Measurements from ENCODE around the gene HERC2. TPM values are rescaled to one million over a fixed set of nuclear protein-coding genes. Genes with fewer than 3 reads are reported as not detected.

Gene HERC2
- total and polyA plus RNA-seq, 9 of the 15 experiments (the other 6 are each of a cell fraction or from before 2014, with no cell fraction given): 10.6 to 84.0 (median 42.6) TPM

DNA sequence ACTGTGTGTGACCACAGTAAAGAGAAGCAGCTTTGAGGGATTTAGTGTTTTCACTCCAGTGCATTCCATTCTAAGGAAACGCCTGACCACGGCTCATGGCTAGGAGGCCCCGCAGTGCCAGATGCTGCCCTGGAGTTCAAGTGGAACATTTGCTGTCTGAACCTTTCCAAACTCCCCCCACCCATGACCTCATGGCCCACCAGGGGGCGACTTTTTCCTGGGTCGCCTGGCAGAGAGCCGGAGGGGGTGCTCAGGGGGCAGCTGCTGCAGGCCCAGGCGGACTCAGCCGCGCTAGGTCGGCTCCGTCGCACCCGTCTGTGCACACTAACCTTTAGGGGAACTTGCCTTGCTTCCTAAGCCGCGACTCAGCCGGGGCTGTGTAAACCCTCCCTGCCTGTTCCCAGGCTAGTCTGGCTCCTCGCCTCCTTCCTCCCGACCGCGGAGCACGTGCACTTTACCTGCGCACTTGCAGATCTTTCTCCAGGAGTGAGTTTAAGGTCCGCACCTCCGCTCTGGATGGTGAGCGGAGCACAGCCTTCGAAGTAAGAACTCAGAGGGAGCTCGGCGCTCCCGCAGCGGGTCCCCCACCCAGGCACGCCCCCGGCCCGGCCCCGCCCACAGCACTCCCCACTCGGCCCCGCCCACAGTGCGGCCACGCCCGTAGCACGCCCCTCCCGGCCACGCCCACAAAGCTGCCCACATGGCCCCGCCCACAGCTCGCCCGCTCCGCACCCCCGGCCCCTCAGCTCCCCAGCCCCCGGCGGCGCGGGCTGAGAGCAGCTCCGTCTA is 223.0 kb downstream of the HERC2 start, which contains the start of gene OCA2 (continued):
- TF ChIP-seq, protein P1, sequence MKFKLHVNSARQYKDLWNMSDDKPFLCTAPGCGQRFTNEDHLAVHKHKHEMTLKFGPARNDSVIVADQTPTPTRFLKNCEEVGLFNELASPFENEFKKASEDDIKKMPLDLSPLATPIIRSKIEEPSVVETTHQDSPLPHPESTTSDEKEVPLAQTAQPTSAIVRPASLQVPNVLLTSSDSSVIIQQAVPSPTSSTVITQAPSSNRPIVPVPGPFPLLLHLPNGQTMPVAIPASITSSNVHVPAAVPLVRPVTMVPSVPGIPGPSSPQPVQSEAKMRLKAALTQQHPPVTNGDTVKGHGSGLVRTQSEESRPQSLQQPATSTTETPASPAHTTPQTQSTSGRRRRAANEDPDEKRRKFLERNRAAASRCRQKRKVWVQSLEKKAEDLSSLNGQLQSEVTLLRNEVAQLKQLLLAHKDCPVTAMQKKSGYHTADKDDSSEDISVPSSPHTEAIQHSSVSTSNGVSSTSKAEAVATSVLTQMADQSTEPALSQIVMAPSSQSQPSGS (CRISPR knock-in tag; IDR thresholded peaks at IDR 0.05): no peak
- TF ChIP-seq TAF1 (IDR thresholded peaks at IDR 0.05; ENCODE audit: control insufficient read depth, extremely low read depth, insufficient read depth, low read length, severe bottlenecking) (no peak), ZNF436 (CRISPR knock-in tag; IDR thresholded peaks at IDR 0.05) (no peak), RCOR1 (IDR thresholded peaks at IDR 0.05; ENCODE audit: borderline replicate concordance in 1 of 2, low read depth in 2 of 2, low read length in 2 of 2) (no peak), MYC (IDR thresholded peaks at IDR 0.05; ENCODE audit: low read depth, low read length) (peak; percentile 65), MYC (CRISPR knock-in tag; IDR thresholded peaks at IDR 0.05; ENCODE audit: borderline replicate concordance, low read depth) (no peak), HDAC8 (tag; IDR thresholded peaks at IDR 0.05) (no peak), ARID2 (IDR thresholded peaks at IDR 0.05) (no peak), RBFOX2 (IDR thresholded peaks at IDR 0.05; ENCODE audit: low read depth, low read length) (peak; percentile 36; the same call in 1 of the 2 replicates), MAFG (tag; conservative IDR thresholded peaks at IDR 0.05) (no peak), ZNF830 (CRISPR knock-in tag; IDR thresholded peaks at IDR 0.05) (no peak), NUFIP1 (IDR thresholded peaks at IDR 0.05; ENCODE audit: partially characterized antibody) (no peak)
- TF ChIP-seq, protein P2, sequence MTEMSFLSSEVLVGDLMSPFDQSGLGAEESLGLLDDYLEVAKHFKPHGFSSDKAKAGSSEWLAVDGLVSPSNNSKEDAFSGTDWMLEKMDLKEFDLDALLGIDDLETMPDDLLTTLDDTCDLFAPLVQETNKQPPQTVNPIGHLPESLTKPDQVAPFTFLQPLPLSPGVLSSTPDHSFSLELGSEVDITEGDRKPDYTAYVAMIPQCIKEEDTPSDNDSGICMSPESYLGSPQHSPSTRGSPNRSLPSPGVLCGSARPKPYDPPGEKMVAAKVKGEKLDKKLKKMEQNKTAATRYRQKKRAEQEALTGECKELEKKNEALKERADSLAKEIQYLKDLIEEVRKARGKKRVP (CRISPR knock-in tag; IDR thresholded peaks at IDR 0.05): no peak
- TF ChIP-seq, protein P3, sequence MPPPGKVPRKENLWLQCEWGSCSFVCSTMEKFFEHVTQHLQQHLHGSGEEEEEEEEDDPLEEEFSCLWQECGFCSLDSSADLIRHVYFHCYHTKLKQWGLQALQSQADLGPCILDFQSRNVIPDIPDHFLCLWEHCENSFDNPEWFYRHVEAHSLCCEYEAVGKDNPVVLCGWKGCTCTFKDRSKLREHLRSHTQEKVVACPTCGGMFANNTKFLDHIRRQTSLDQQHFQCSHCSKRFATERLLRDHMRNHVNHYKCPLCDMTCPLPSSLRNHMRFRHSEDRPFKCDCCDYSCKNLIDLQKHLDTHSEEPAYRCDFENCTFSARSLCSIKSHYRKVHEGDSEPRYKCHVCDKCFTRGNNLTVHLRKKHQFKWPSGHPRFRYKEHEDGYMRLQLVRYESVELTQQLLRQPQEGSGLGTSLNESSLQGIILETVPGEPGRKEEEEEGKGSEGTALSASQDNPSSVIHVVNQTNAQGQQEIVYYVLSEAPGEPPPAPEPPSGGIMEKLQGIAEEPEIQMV (tag; conservative IDR thresholded peaks at IDR 0.05; ENCODE audit: low read depth): no peak
- TF ChIP-seq, protein P4, sequence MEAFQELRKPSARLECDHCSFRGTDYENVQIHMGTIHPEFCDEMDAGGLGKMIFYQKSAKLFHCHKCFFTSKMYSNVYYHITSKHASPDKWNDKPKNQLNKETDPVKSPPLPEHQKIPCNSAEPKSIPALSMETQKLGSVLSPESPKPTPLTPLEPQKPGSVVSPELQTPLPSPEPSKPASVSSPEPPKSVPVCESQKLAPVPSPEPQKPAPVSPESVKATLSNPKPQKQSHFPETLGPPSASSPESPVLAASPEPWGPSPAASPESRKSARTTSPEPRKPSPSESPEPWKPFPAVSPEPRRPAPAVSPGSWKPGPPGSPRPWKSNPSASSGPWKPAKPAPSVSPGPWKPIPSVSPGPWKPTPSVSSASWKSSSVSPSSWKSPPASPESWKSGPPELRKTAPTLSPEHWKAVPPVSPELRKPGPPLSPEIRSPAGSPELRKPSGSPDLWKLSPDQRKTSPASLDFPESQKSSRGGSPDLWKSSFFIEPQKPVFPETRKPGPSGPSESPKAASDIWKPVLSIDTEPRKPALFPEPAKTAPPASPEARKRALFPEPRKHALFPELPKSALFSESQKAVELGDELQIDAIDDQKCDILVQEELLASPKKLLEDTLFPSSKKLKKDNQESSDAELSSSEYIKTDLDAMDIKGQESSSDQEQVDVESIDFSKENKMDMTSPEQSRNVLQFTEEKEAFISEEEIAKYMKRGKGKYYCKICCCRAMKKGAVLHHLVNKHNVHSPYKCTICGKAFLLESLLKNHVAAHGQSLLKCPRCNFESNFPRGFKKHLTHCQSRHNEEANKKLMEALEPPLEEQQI (IDR thresholded peaks at IDR 0.05): no peak
- TF ChIP-seq, protein P5, sequence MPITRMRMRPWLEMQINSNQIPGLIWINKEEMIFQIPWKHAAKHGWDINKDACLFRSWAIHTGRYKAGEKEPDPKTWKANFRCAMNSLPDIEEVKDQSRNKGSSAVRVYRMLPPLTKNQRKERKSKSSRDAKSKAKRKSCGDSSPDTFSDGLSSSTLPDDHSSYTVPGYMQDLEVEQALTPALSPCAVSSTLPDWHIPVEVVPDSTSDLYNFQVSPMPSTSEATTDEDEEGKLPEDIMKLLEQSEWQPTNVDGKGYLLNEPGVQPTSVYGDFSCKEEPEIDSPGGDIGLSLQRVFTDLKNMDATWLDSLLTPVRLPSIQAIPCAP (CRISPR knock-in tag; IDR thresholded peaks at IDR 0.05; ENCODE audit: borderline replicate concordance): no peak
- TF ChIP-seq, protein P6, sequence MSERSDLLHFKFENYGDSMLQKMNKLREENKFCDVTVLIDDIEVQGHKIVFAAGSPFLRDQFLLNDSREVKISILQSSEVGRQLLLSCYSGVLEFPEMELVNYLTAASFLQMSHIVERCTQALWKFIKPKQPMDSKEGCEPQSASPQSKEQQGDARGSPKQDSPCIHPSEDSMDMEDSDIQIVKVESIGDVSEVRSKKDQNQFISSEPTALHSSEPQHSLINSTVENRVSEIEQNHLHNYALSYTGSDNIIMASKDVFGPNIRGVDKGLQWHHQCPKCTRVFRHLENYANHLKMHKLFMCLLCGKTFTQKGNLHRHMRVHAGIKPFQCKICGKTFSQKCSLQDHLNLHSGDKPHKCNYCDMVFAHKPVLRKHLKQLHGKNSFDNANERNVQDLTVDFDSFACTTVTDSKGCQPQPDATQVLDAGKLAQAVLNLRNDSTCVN (CRISPR knock-in tag; IDR thresholded peaks at IDR 0.05): no peak
